AG04450 (cell line): ENCODE measurements around the gene SLC17A7. TPM values are rescaled to one million over a fixed set of nuclear protein-coding genes. Genes with fewer than 3 reads are reported as not detected.

Source experiments
- CTCF ChIA-PET: fragments of 300-600, 350-600 bp; formaldehyde crosslinking; extraction: SDS; loops from one replicate; lab custom pipeline; 2022; ENCODE audit warnings: antibody characterized with exemption, inconsistent platforms; lab: Charles Lee
- POLR2A ChIA-PET: fragments of 350-600 bp; formaldehyde crosslinking; extraction: SDS; loops from one replicate; lab custom pipeline; 2021; ENCODE audit warnings: antibody characterized with exemption, inconsistent platforms; lab: Yijun Ruan, JAX
- DNase-seq: peaks from one replicate; pipeline ENCODE4 v3.0.0-alpha.2; 2011; ENCODE audit warnings: low read depth, low spot score
- H3K27ac ChIP-seq: one replicate; pipeline ENCODE4 v1.5.1; 2012; ENCODE audit warnings: low read depth, low read length, control low read depth
- H3K27me3 ChIP-seq: one replicate; pipeline ENCODE4 v1.6.0; 2012; ENCODE audit warnings: low read length; ENCODE audit not compliant: control insufficient read depth, insufficient read depth
- H3K4me3 ChIP-seq: 2 replicates; pipeline ENCODE4 v1.5.1; 2011; ENCODE audit warnings: mild to moderate bottlenecking, low read depth, low read length, control low read depth
- H3K9me3 ChIP-seq: 2 replicates; pipeline ENCODE4 v1.5.1; 2012; ENCODE audit warnings: low read length; ENCODE audit not compliant: control insufficient read depth, insufficient read depth
- CTCF ChIP-seq: IDR thresholded peaks from 2 replicates; pipeline ENCODE4 v1.5.1; 2011; ENCODE audit warnings: low read depth, low read length, control low read depth, inconsistent platforms
- polyA minus RNA-seq: library from RNA; depleted of rRNA, polyadenylated mRNA; stranded (reverse); fragments of >200 nt; gene quantifications from 2 replicates; pipeline ENCODE4 v1.2.3, GENCODE V29; 2011; rRNA and poly(A)+ RNA removed
- polyA plus RNA-seq: library from polyadenylated mRNA; depleted of rRNA; stranded (reverse); fragments of >200 nt; gene quantifications from 2 replicates; pipeline ENCODE4 v1.2.3, GENCODE V29; 2011; rRNA removed

Gene SLC17A7
- polyA plus RNA-seq (0.02 and 0.04 TPM in 2 replicates), polyA minus RNA-seq (not detected in 2 replicates)

- Histone ChIP-seq H3K9me3 (peaks cover 1% of the 10 kb centered on the region; the same call in 1 of the 2 replicates), H3K4me3 (no peak within 1 kb of the TSS), H3K27ac (no peak within 1 kb of the TSS), H3K27me3 (peaks cover 56% of the 10 kb centered on the region)
- ChIA-PET POLR2A (no interaction called here), CTCF (interaction anchor here (0.6 kb wide), 1 partner anchor 254 kb away, joined by 4 read pairs; no protein-coding TSS in a partner anchor)
- TF ChIP-seq CTCF: no peak
- DNase-seq: no peak
These were observed at the start of gene SLC17A7 for GRCh38 chr19:49441210-49441959. SLC17A7 (minus strand) TSS chr19:49441527; CDS start chr19:49441379, 148 bp downstream.

GRCh38 chr19:49490287-49491029 is 49.1 kb upstream of the SLC17A7 start:
- CTCF ChIA-PET: no interaction called here
- H3K27me3 ChIP-seq: no peaks in the 10 kb centered on the region
- H3K9me3 ChIP-seq: no peaks in the 10 kb centered on the region; the same call in 1 of the 2 replicates
- POLR2A ChIA-PET: interaction anchor here (0.6 kb wide), 1 partner anchor 174 kb away, joined by 4 read pairs; no protein-coding TSS in a partner anchor
- no peak for TF ChIP-seq CTCF
- H3K4me3 ChIP-seq: peak overlapping the region; percentile 96
- DNase-seq: no peak
- H3K27ac ChIP-seq: peak overlapping the region; percentile 58

GRCh38 chr19:49489601-49490167 is 48.4 kb upstream of the SLC17A7 start:
- Histone ChIP-seq H3K9me3 (no peaks in the 10 kb centered on the region; the same call in 1 of the 2 replicates), H3K27ac (peak overlapping the region; percentile 58), H3K4me3 (peak overlapping the region; percentile 96), H3K27me3 (no peaks in the 10 kb centered on the region)
- DNase-seq: no peak
- ChIA-PET CTCF (no interaction called here), POLR2A (interaction anchor here (1.4 to 2.5 kb wide), 4 partner anchors 9 to 151 kb away, joined by 4 to 17 read pairs (median 8); partner anchors contain the start of gene ALDH16A1)
- TF ChIP-seq CTCF: no peak

- ChIA-PET POLR2A (interaction anchor here (0.7 to 2.5 kb wide), 5 partner anchors 10 to 152 kb away, joined by 3 to 17 read pairs (median 5); partner anchors contain the start of genes ALDH16A1 and RCN3), CTCF (no interaction called here)
- TF ChIP-seq CTCF: no peak
- Histone ChIP-seq H3K9me3 (no peaks in the 10 kb centered on the region), H3K27ac (peak overlapping the region; percentile 58), H3K4me3 (peak overlapping the region; percentile 96), H3K27me3 (no peaks in the 10 kb centered on the region)
- DNase-seq: no peak
These were observed 47.7 kb upstream of the SLC17A7 start for GRCh38 chr19:49488863-49489537.
